GM18508 (cell line): ENCODE measurements around the gene HYAL4.
"Not testable (repeated sequence)": the region's sequence is repeated elsewhere in the genome, so short reads cannot be mapped to it uniquely, and the experiment has no call there.

ENCODE experiments used
- ATAC-seq: cut with Tn5 transposase; IDR thresholded peaks from one replicate; pipeline ENCODE4 v1.9.1; 2021; ENCODE audit warnings: moderate number of reproducible peaks; ENCODE audit not compliant: insufficient read depth, unreplicated experiment

Gene HYAL4

DNA sequence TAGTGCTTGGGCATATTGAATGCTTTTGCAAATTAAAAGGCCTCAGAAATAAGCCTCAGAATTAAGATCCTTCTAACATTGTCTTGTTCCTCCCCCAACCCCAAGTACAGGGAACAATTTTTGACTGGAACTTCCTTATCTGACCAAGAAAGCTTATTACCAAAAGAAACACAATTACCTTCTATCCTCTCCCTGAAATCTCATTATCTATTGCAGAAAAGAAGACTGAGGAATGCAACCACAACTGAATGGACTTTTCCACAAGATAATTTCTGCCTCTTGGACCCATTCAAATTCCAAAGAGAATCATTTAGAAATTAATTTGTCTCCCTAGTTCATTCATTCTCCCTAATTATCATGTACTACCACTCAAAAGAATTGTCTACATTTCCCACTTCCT is 43.2 kb downstream of the HYAL4 start:
- ATAC-seq: no peak

DNA sequence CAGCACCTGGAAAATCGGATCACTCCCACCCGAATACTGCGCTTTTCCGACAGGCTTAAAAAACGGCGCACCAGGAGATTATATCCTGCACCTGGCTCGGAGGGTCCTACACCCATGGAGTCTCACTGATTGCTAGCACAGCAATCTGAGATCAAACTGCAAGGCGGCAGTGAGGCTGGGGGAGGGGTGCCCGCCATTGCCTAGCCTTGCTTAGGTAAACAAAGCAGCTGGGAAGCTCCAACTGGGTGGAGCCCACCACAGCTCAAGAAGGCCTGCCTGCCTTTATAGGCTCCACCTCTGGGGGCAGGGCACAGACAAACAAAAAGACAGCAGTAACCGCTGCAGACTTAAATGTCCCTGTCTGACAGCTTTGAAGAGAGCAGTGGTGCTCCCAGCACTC is 49.8 kb downstream of the HYAL4 start:
- ATAC-seq: not testable (repeated sequence)

DNA sequence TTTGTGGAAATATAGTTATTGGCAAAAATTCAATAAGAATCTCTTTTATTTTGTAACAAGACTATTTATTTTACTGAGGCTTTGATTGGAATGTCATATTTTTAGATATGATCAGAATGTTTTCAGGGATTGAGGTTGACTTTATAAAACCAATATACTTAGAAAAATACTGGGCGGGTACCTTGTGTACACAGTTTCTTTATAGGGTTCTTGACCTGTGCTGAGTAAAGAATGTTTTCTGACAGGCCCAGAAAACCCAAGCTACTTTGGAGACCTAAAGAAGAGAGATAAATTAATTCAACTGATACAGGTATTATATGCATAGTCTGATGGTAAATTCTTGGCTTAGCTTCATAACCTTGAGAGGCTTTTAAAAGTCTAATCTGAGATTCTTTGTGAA is 56.1 kb downstream of the HYAL4 start:
- no peak for ATAC-seq

- ATAC-seq: no peak
Observed at GRCh38 chr7:123905714-123906113, 60.7 kb downstream of the HYAL4 start.

- ATAC-seq: no peak
Observed at GRCh38 chr7:123916240-123916724, 71.3 kb downstream of the HYAL4 start.

DNA sequence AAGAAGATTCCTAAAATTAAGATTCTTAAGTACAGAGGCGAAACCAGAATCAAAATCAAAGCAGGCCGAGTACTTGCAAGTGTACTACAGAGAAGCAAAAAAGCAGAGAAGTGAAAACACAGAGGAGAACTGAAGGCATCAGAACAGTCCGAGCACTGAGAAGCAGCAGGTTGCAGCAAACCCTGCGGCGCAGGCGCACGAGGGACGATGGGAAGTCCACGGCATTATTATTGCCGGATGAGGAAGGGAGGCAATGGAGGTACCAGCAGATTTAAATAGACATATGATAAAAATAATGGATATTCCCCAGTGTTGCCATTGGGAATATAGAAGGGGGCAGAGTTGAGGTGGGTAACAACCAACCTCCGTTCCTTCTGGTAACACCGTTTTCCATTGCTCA is 72.9 kb downstream of the HYAL4 start:
- ATAC-seq: no peak

- no peak for ATAC-seq
Observed at GRCh38 chr7:123918309-123918708, 73.3 kb downstream of the HYAL4 start.

DNA sequence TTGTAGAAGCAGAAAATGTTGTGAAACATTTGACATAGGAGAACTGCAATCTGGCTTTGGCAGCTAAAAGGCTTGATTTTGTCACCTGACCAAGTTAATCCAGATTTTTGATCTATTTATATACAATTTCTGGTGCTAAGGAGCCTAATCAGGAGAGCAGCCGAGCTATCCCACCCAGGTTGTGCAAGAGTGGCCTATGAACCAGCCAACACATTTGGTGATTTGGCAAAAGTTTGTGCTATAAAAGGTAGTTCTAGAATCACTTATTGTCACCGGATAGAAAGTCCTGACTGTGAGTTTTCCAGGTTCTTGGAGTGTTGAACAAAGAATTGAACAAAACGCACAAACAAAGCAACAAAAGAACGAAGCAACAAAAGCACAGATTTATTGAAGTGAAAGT is 78.6 kb downstream of the HYAL4 start:
- ATAC-seq: no peak

DNA sequence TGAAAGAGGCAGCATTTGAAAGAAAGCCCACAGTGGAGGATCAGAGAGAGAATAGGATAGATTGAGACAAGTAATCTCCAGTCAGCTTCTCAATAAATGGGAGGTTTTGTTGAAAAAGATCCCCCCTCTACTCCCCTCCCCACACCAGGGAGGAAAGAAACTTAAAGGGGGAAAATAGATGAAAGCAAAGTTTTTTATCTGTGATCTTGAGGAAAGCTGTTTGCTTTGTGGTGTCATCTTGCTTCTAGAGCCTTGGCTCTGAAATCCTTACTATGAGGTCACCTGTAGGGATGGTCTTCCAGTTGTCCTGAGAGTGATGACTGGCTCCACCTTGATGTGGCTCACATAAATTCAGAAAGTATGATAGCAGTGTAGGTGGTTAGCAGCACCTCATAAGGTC is 80.0 kb downstream of the HYAL4 start, which contains the start of gene SPAM1:
Gene SPAM1, plus strand, starts transcription at position 301 of the 400 bp plus-strand sequence. CDS start 28,330 bp downstream, outside the sequence.
- no peak for ATAC-seq
